Natural killer cell (primary cell): ENCODE data around the gene BCAS3. TPM values are rescaled to one million over a fixed set of nuclear protein-coding genes. Genes with fewer than 3 reads are reported as not detected.

Source experiments
- ATAC-seq, 3 donors: fragments of 150-1000 bp in 2 of 3; fragments of 200-7000 bp in 1 of 3; cut with Tn5 transposase; 1 replicate in 1 of 3; 2 replicates in 2 of 3; pipeline ENCODE4 v1.10.0; 2021; ENCODE audit warnings: mild to moderate bottlenecking in 2 of 3, moderate library complexity in 2 of 3
- DNase-seq, 2 donors: peaks; one replicate each; pipeline versions ENCODE4 v3.0.0 to v3.0.0-alpha.2; 2013 to 2021; ENCODE audit warnings: mixed read lengths in 1 of 2
- H3K27ac ChIP-seq: one replicate; pipeline ENCODE4 v1.5.1; 2013; ENCODE audit warnings: mild to moderate bottlenecking, low read length
- H3K27me3 ChIP-seq: one replicate; pipeline ENCODE4 v1.6.1; 2013; ENCODE audit warnings: low read length; ENCODE audit not compliant: control insufficient read depth, insufficient read depth
- H3K36me3 ChIP-seq: one replicate; pipeline ENCODE4 v1.6.1; 2013; ENCODE audit warnings: low read length; ENCODE audit not compliant: control insufficient read depth, insufficient read depth
- H3K4me1 ChIP-seq: one replicate; pipeline ENCODE4 v1.6.1; 2013; ENCODE audit warnings: low read length; ENCODE audit not compliant: control insufficient read depth, insufficient read depth
- H3K4me3 ChIP-seq: one replicate; pipeline ENCODE4 v1.5.1; 2013; ENCODE audit warnings: low read length
- H3K9me3 ChIP-seq: one replicate; pipeline ENCODE4 v1.6.1; 2013; ENCODE audit warnings: low read length; ENCODE audit not compliant: control insufficient read depth, insufficient read depth
- H3K27ac Mint-ChIP-seq, 2 donors: one replicate each; pipeline ENCODE4 v1.8.0; 2022; ENCODE audit warnings: mild to moderate bottlenecking in 2 of 2, mixed read lengths in 2 of 2, moderate library complexity in 1 of 2
- H3K27me3 Mint-ChIP-seq, 2 donors: one replicate each; pipeline ENCODE4 v1.8.0; 2022; ENCODE audit warnings: low read depth in 2 of 2, mixed read lengths in 2 of 2
- H3K36me3 Mint-ChIP-seq: one replicate; pipeline ENCODE4 v1.8.0; 2022; ENCODE audit warnings: mixed read lengths
- H3K4me1 Mint-ChIP-seq, 2 donors: one replicate each; pipeline ENCODE4 v1.8.0; 2022; ENCODE audit warnings: mixed read lengths in 2 of 2
- H3K4me3 Mint-ChIP-seq: one replicate; pipeline ENCODE4 v1.8.0; 2022; ENCODE audit warnings: mild to moderate bottlenecking, moderate library complexity, mixed read lengths
- H3K9me3 Mint-ChIP-seq, 2 donors: one replicate each; pipeline ENCODE4 v1.8.0; 2022; ENCODE audit warnings: mixed read lengths in 2 of 2
- WGBS: methylation state at CpG from one replicate; pipeline ENCODE4 v1.1.7; 2013; ENCODE audit warnings: missing lambda C conversion rate; ENCODE audit not compliant: insufficient coverage; 5-methylcytosine and 5-hydroxymethylcytosine counted together
- intact Hi-C: fragments of 100-400 bp; cut with micrococcal nuclease; formaldehyde crosslinking; loops from one replicate; pipeline ENCODE4 v1.14.2; 2022
- total RNA-seq, 4 donors: library from RNA; stranded (reverse); fragments of 120-200 nt in 1 of 4; gene quantifications; one replicate each; pipeline versions ENCODE4 v1.2.3 to v1.2.4, GENCODE V29; 2013 to 2022
- TF ChIP-seq, protein P1 (sequence below): fragments of 200-600 bp; IDR thresholded peaks from one replicate; pipeline ENCODE4 v1.8.0; 2022; ENCODE audit warnings: antibody characterized with exemption

The BCAS3 gene
- total RNA-seq, 3 donors from 2014 or later (not counting 1 experiment from before 2014, with no cell fraction given): 60.5 to 87.8 (median 72.0) TPM

GRCh38 chr17:60901242-60901641 lies 223.6 kb downstream of the BCAS3 start:
- H3K27ac Mint-ChIP-seq: no peak overlapping the region
- no peaks in the 10 kb centered on the region for H3K4me1 Mint-ChIP-seq
- Histone ChIP-seq H3K36me3 (no peaks in the 10 kb centered on the region), H3K27ac (no peak overlapping the region), H3K4me3 (no peak overlapping the region), H3K27me3 (no peaks in the 10 kb centered on the region), H3K9me3 (peaks cover 2% of the 10 kb centered on the region), H3K4me1 (no peaks in the 10 kb centered on the region)
- intact Hi-C loops: no loop called here
- DNase-seq: no peak
- peaks cover 3 to 12% of the 10 kb centered on the region in 2 donors for H3K9me3 Mint-ChIP-seq
- TF ChIP-seq, protein P1, sequence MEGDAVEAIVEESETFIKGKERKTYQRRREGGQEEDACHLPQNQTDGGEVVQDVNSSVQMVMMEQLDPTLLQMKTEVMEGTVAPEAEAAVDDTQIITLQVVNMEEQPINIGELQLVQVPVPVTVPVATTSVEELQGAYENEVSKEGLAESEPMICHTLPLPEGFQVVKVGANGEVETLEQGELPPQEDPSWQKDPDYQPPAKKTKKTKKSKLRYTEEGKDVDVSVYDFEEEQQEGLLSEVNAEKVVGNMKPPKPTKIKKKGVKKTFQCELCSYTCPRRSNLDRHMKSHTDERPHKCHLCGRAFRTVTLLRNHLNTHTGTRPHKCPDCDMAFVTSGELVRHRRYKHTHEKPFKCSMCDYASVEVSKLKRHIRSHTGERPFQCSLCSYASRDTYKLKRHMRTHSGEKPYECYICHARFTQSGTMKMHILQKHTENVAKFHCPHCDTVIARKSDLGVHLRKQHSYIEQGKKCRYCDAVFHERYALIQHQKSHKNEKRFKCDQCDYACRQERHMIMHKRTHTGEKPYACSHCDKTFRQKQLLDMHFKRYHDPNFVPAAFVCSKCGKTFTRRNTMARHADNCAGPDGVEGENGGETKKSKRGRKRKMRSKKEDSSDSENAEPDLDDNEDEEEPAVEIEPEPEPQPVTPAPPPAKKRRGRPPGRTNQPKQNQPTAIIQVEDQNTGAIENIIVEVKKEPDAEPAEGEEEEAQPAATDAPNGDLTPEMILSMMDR: no peak
- no peak for ATAC-seq
- H3K36me3 Mint-ChIP-seq: peaks cover 9% of the 10 kb centered on the region
- H3K27me3 Mint-ChIP-seq: no peaks in the 10 kb centered on the region
- H3K4me3 Mint-ChIP-seq: no peak overlapping the region

- Histone ChIP-seq H3K36me3 (no peaks in the 10 kb centered on the region), H3K9me3 (peaks cover 2% of the 10 kb centered on the region), H3K4me1 (no peaks in the 10 kb centered on the region), H3K4me3 (no peak overlapping the region), H3K27ac (no peak overlapping the region), H3K27me3 (no peaks in the 10 kb centered on the region)
- H3K9me3 Mint-ChIP-seq: peaks cover 1 to 11% of the 10 kb centered on the region in 2 donors
- no peak overlapping the region for H3K27ac Mint-ChIP-seq
- no peak overlapping the region for H3K4me3 Mint-ChIP-seq
- no peaks in the 10 kb centered on the region for H3K27me3 Mint-ChIP-seq
- H3K4me1 Mint-ChIP-seq: no peaks in the 10 kb centered on the region
- intact Hi-C loops: no loop called here
- H3K36me3 Mint-ChIP-seq: peaks cover 8% of the 10 kb centered on the region
- 100% methylated on average over 1 of the region's 2 CpGs for WGBS
- TF ChIP-seq, protein P1: no peak
- DNase-seq (no peak), ATAC-seq (no peak)
Observed at GRCh38 chr17:60901806-60902205, 224.2 kb downstream of the BCAS3 start.

DNA sequence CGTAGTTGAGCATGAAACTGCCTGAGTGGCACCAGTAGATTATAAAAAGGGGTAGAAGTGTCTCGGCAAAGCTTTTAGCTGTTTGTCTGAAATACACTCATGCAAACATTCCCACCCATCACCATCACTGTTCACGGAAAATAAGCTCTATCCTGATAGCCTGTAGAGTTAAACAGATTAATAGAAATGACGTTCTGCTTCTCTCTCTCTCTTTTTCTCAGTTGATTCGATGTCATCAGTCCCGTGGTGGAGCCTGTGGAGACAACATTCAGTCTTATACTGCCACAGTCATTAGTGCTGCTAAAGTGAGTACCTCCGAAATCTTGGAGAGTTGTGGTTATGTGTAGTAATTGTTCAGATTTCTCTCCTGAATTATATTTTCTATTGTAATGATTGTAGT lies 224.7 kb downstream of the BCAS3 start:
- Histone ChIP-seq H3K36me3 (no peaks in the 10 kb centered on the region), H3K27ac (no peak overlapping the region), H3K4me1 (no peaks in the 10 kb centered on the region), H3K4me3 (no peak overlapping the region), H3K27me3 (no peaks in the 10 kb centered on the region), H3K9me3 (peaks cover 2% of the 10 kb centered on the region)
- peaks cover 2% of the 10 kb centered on the region for H3K36me3 Mint-ChIP-seq
- H3K4me1 Mint-ChIP-seq: no peaks in the 10 kb centered on the region
- TF ChIP-seq, protein P1: no peak
- WGBS: 100% methylated on average over 3 of the region's 7 CpGs
- H3K4me3 Mint-ChIP-seq: no peak overlapping the region
- DNase-seq (no peak), ATAC-seq (no peak)
- H3K9me3 Mint-ChIP-seq: peaks cover 0 to 5% of the 10 kb centered on the region in 2 donors
- no peak overlapping the region for H3K27ac Mint-ChIP-seq
- H3K27me3 Mint-ChIP-seq: no peaks in the 10 kb centered on the region
- intact Hi-C loops: no loop called here

GRCh38 chr17:60904582-60904981 lies 226.9 kb downstream of the BCAS3 start:
- Mint-ChIP-seq H3K4me1 (no peaks in the 10 kb centered on the region), H3K36me3 (no peaks in the 10 kb centered on the region), H3K9me3 (no peaks in the 10 kb centered on the region), H3K27ac (no peak overlapping the region), H3K4me3 (no peak overlapping the region), H3K27me3 (no peaks in the 10 kb centered on the region)
- no peak for DNase-seq
- H3K36me3 ChIP-seq: no peaks in the 10 kb centered on the region
- no peak overlapping the region for H3K27ac ChIP-seq
- H3K27me3 ChIP-seq: no peaks in the 10 kb centered on the region
- H3K9me3 ChIP-seq: no peaks in the 10 kb centered on the region
- intact Hi-C loops: no loop called here
- no peak for ATAC-seq
- no peaks in the 10 kb centered on the region for H3K4me1 ChIP-seq
- TF ChIP-seq, protein P1: no peak
- 86% methylated on average over 1 of the region's 2 CpGs for WGBS
- no peak overlapping the region for H3K4me3 ChIP-seq
